Neuron (in vitro differentiated cells): ENCODE data around the gene MTFMT.
A peak's percentile ranks its signal among the peaks of the same experiment; 100 is the strongest.
"Not testable (repeated sequence)": the region's sequence is repeated elsewhere in the genome, so short reads cannot be mapped to it uniquely, and the experiment has no call there.

Experiments
- H2AFZ ChIP-seq: one replicate; pipeline ENCODE4 v1.6.1; 2013; ENCODE audit warnings: low read depth, mild to moderate bottlenecking, inconsistent platforms, low read length, moderate library complexity
- H3K27me3 ChIP-seq: one replicate; pipeline ENCODE4 v1.6.1; 2013; ENCODE audit warnings: low read length; ENCODE audit not compliant: insufficient read depth
- H3K36me3 ChIP-seq: one replicate; pipeline ENCODE4 v1.6.1; 2013; ENCODE audit warnings: low read length; ENCODE audit not compliant: insufficient read depth
- H3K4me1 ChIP-seq: one replicate; pipeline ENCODE4 v1.6.1; 2013; ENCODE audit warnings: low read length; ENCODE audit not compliant: insufficient read depth
- H3K4me3 ChIP-seq: 2 replicates; pipeline ENCODE4 v1.5.1; 2013; ENCODE audit warnings: mild to moderate bottlenecking, low read length, moderate library complexity
- H3K9me3 ChIP-seq: one replicate; pipeline ENCODE4 v1.6.1; 2013; ENCODE audit warnings: low read length

Gene MTFMT

GRCh38 chr15:65020419-65020818, 9.0 kb downstream of the MTFMT start:
- Histone ChIP-seq H3K9me3 (no peaks in the 10 kb centered on the region), H3K4me3 (no peak overlapping the region), H3K4me1 (no peaks in the 10 kb centered on the region), H2AFZ (no peak overlapping the region), H3K27me3 (no peaks in the 10 kb centered on the region), H3K36me3 (peaks cover 45% of the 10 kb centered on the region)

GRCh38 chr15:65011198-65011597, 18.2 kb downstream of the MTFMT start:
- H3K9me3 ChIP-seq: peaks cover 16% of the 10 kb centered on the region
- not testable (repeated sequence) for H2AFZ ChIP-seq, H3K4me1 ChIP-seq, H3K27me3 ChIP-seq, H3K4me3 ChIP-seq
- peaks cover 43% of the 10 kb centered on the region for H3K36me3 ChIP-seq

GRCh38 chr15:65008983-65009382, 20.5 kb downstream of the MTFMT start:
- Histone ChIP-seq H2AFZ (no peak overlapping the region), H3K27me3 (no peaks in the 10 kb centered on the region), H3K9me3 (peaks cover 15% of the 10 kb centered on the region), H3K4me3 (no peak overlapping the region), H3K36me3 (peaks cover 34% of the 10 kb centered on the region), H3K4me1 (no peaks in the 10 kb centered on the region)

GRCh38 chr15:65006876-65007275, 22.6 kb downstream of the MTFMT start:
- Histone ChIP-seq H3K9me3 (peaks cover 4% of the 10 kb centered on the region), H3K36me3 (peaks cover 21% of the 10 kb centered on the region), H3K27me3 (no peaks in the 10 kb centered on the region), H2AFZ (no peak overlapping the region), H3K4me3 (no peak overlapping the region), H3K4me1 (no peaks in the 10 kb centered on the region)

GRCh38 chr15:65004993-65005392, 24.4 kb downstream of the MTFMT start:
- peaks cover 15% of the 10 kb centered on the region for H3K36me3 ChIP-seq
- H3K27me3 ChIP-seq: no peaks in the 10 kb centered on the region
- peaks cover 2% of the 10 kb centered on the region for H3K9me3 ChIP-seq
- H3K4me3 ChIP-seq: no peak overlapping the region
- no peaks in the 10 kb centered on the region for H3K4me1 ChIP-seq
- H2AFZ ChIP-seq: no peak overlapping the region

GRCh38 chr15:64997745-64998375, 31.6 kb downstream of the MTFMT start:
- H3K36me3 ChIP-seq: peaks cover 2% of the 10 kb centered on the region
- no peak overlapping the region for H2AFZ ChIP-seq
- no peaks in the 10 kb centered on the region for H3K9me3 ChIP-seq
- H3K4me3 ChIP-seq: no peak overlapping the region
- H3K4me1 ChIP-seq: no peaks in the 10 kb centered on the region
- H3K27me3 ChIP-seq: no peaks in the 10 kb centered on the region

GRCh38 chr15:64997066-64997465, 32.4 kb downstream of the MTFMT start:
- Histone ChIP-seq H3K27me3 (no peaks in the 10 kb centered on the region), H2AFZ (no peak overlapping the region), H3K36me3 (peaks cover 2% of the 10 kb centered on the region), H3K4me1 (no peaks in the 10 kb centered on the region), H3K4me3 (no peak overlapping the region), H3K9me3 (no peaks in the 10 kb centered on the region)

GRCh38 chr15:64993290-64993689, 36.1 kb downstream of the MTFMT start:
- H2AFZ ChIP-seq: no peak overlapping the region
- H3K4me1 ChIP-seq: peaks cover 8% of the 10 kb centered on the region
- no peaks in the 10 kb centered on the region for H3K9me3 ChIP-seq
- H3K36me3 ChIP-seq: no peaks in the 10 kb centered on the region
- H3K27me3 ChIP-seq: no peaks in the 10 kb centered on the region
- no peak overlapping the region for H3K4me3 ChIP-seq

- Histone ChIP-seq H3K4me3 (no peak overlapping the region), H2AFZ (no peak overlapping the region), H3K9me3 (no peaks in the 10 kb centered on the region), H3K27me3 (no peaks in the 10 kb centered on the region), H3K4me1 (peaks cover 10% of the 10 kb centered on the region), H3K36me3 (peaks cover 8% of the 10 kb centered on the region)
Observed at GRCh38 chr15:64991536-64992135, 37.8 kb downstream of the MTFMT start.

- Histone ChIP-seq H3K4me3 (peak overlapping the region; percentile 89), H3K4me1 (peaks cover 10% of the 10 kb centered on the region), H2AFZ (peak overlapping the region; percentile 92), H3K36me3 (peaks cover 8% of the 10 kb centered on the region), H3K9me3 (no peaks in the 10 kb centered on the region), H3K27me3 (no peaks in the 10 kb centered on the region)
Observed at GRCh38 chr15:64990168-64990470, 39.3 kb downstream of the MTFMT start.

- H3K4me3 ChIP-seq: peak within 1 kb of the TSS; percentile 89
- H3K36me3 ChIP-seq: peaks cover 8% of the 10 kb centered on the region
- peaks cover 10% of the 10 kb centered on the region for H3K4me1 ChIP-seq
- no peaks in the 10 kb centered on the region for H3K27me3 ChIP-seq
- peak within 1 kb of the TSS; percentile 92 for H2AFZ ChIP-seq
- no peaks in the 10 kb centered on the region for H3K9me3 ChIP-seq
Observed at GRCh38 chr15:64989416-64990167, 39.8 kb downstream of the MTFMT start, which contains the start of gene SPG21. TSS of gene SPG21 (minus strand) at chr15:64989914. CDS start at chr15:64983569, 6,345 bp downstream.

GRCh38 chr15:64987136-64987535, 42.3 kb downstream of the MTFMT start:
- Histone ChIP-seq H3K4me1 (peaks cover 10% of the 10 kb centered on the region), H2AFZ (no peak overlapping the region), H3K36me3 (peaks cover 18% of the 10 kb centered on the region), H3K9me3 (no peaks in the 10 kb centered on the region), H3K27me3 (no peaks in the 10 kb centered on the region), H3K4me3 (no peak overlapping the region)

- H2AFZ ChIP-seq: no peak overlapping the region
- no peaks in the 10 kb centered on the region for H3K9me3 ChIP-seq
- peaks cover 5% of the 10 kb centered on the region for H3K4me1 ChIP-seq
- peaks cover 18% of the 10 kb centered on the region for H3K36me3 ChIP-seq
- no peaks in the 10 kb centered on the region for H3K27me3 ChIP-seq
- H3K4me3 ChIP-seq: no peak overlapping the region
Observed at GRCh38 chr15:64985366-64986033, 43.9 kb downstream of the MTFMT start.
